Measurements from ENCODE around the gene FAM120B.
"Not testable (repeated sequence)": the region's sequence is repeated elsewhere in the genome, so short reads cannot be mapped to it uniquely, and the experiment has no call there.

Gene FAM120B

GRCh38 chr6:170393807-170394399 lies 87.3 kb downstream of the FAM120B start:
- no peak for TF ChIP-seq CTCF (IDR thresholded peaks at IDR 0.05; ENCODE audit: control extremely low read depth, extremely low read depth, low read depth, missing control alignments)
- POLR2A ChIA-PET = no interaction called here
- CTCF ChIA-PET = interaction anchor here (0.8 kb wide), 1 partner anchor 22 kb away, joined by 3 read pairs; no protein-coding TSS in a partner anchor
- no peak for DNase-seq (ENCODE audit: extremely low spot score)

- ChIA-PET CTCF (no interaction called here), POLR2A (no interaction called here)
- no peak for TF ChIP-seq CTCF (IDR thresholded peaks at IDR 0.05; ENCODE audit: control extremely low read depth, extremely low read depth, low read depth, missing control alignments)
- no peak for DNase-seq (ENCODE audit: extremely low spot score)
These were observed 88.4 kb downstream of the FAM120B start for GRCh38 chr6:170394980-170395379.

- POLR2A ChIA-PET; CTCF ChIA-PET; DNase-seq (ENCODE audit: extremely low spot score): not testable (repeated sequence)
These were observed 92.3 kb downstream of the FAM120B start for GRCh38 chr6:170398743-170399369.

- POLR2A ChIA-PET; DNase-seq (ENCODE audit: extremely low spot score): not testable (repeated sequence)
- CTCF ChIA-PET = interaction anchor here (1.4 kb wide), 1 partner anchor 18 kb away, joined by 3 read pairs; no protein-coding TSS in a partner anchor
These were observed 93.5 kb downstream of the FAM120B start for GRCh38 chr6:170399955-170400558.

- DNase-seq (ENCODE audit: extremely low spot score) = no peak
- ChIA-PET CTCF (no interaction called here), POLR2A (no interaction called here)
- TF ChIP-seq CTCF (IDR thresholded peaks at IDR 0.05; ENCODE audit: control extremely low read depth, extremely low read depth, low read depth, missing control alignments) = no peak
These were observed 95.9 kb downstream of the FAM120B start for GRCh38 chr6:170402318-170403040.

GRCh38 chr6:170403451-170403850 lies 96.9 kb downstream of the FAM120B start:
- no peak for DNase-seq (ENCODE audit: extremely low spot score)
- no peak for TF ChIP-seq CTCF (IDR thresholded peaks at IDR 0.05; ENCODE audit: control extremely low read depth, extremely low read depth, low read depth, missing control alignments)
- CTCF ChIA-PET = interaction anchor here (2.3 kb wide), 1 partner anchor 10 kb away, joined by 10 read pairs; no protein-coding TSS in a partner anchor
- POLR2A ChIA-PET = no interaction called here

- ChIA-PET POLR2A (no interaction called here), CTCF (interaction anchor here (2.3 kb wide), 1 partner anchor 10 kb away, joined by 10 read pairs; no protein-coding TSS in a partner anchor)
- no peak for TF ChIP-seq CTCF (IDR thresholded peaks at IDR 0.05; ENCODE audit: control extremely low read depth, extremely low read depth, low read depth, missing control alignments)
- no peak for DNase-seq (ENCODE audit: extremely low spot score)
These were observed 97.5 kb downstream of the FAM120B start for GRCh38 chr6:170404036-170404435.
